Kidney epithelial cell (primary cell): ENCODE results near the gene ITGB7. TPM values are rescaled to one million over a fixed set of nuclear protein-coding genes. Genes with fewer than 3 reads are reported as not detected.

Source experiments
- DNase-seq: peaks from one replicate; pipeline ENCODE4 v3.0.0-alpha.2; 2010; ENCODE audit warnings: low read depth
- H3K27me3 ChIP-seq: 2 replicates; pipeline ENCODE4 v1.6.0; 2011; ENCODE audit warnings: low read length; ENCODE audit not compliant: control insufficient read depth, insufficient read depth
- H3K36me3 ChIP-seq: 2 replicates; pipeline ENCODE4 v1.5.1; 2011; ENCODE audit warnings: low read length; ENCODE audit not compliant: control insufficient read depth, insufficient read depth
- H3K4me3 ChIP-seq: 2 replicates; pipeline ENCODE4 v1.5.1; 2011; ENCODE audit warnings: low read depth, mild to moderate bottlenecking, control low read depth, low read length
- CTCF ChIP-seq: IDR thresholded peaks from 2 replicates; pipeline ENCODE4 v1.5.1; 2011; ENCODE audit warnings: mild to moderate bottlenecking, moderate library complexity, low read length, control low read depth, inconsistent platforms; ENCODE audit not compliant: insufficient read depth, poor library complexity, severe bottlenecking
- total RNA-seq: library from RNA; depleted of rRNA; stranded (reverse); fragments of >200 nt; gene quantifications from 2 replicates; pipeline ENCODE4 v1.2.3, GENCODE V29; 2015

Gene ITGB7
- total RNA-seq, 1 donor from 2014 or later = 1.6 TPM

GRCh38 chr12:53185582-53186153 is 21.4 kb downstream of the ITGB7 start:
- DNase-seq = no peak
- no peaks in the 10 kb centered on the region for H3K27me3 ChIP-seq
- H3K36me3 ChIP-seq = peaks cover 8% of the 10 kb centered on the region
- no peak for TF ChIP-seq CTCF
- no peak overlapping the region for H3K4me3 ChIP-seq

GRCh38 chr12:53184828-53185227 is 22.2 kb downstream of the ITGB7 start:
- DNase-seq = no peak
- peaks cover 8% of the 10 kb centered on the region for H3K36me3 ChIP-seq
- H3K4me3 ChIP-seq = no peak overlapping the region
- TF ChIP-seq CTCF = no peak
- H3K27me3 ChIP-seq = no peaks in the 10 kb centered on the region

GRCh38 chr12:53182903-53183302 is 24.1 kb downstream of the ITGB7 start:
- peaks cover 8% of the 10 kb centered on the region for H3K36me3 ChIP-seq
- TF ChIP-seq CTCF = no peak
- no peaks in the 10 kb centered on the region for H3K27me3 ChIP-seq
- no peak overlapping the region for H3K4me3 ChIP-seq
- no peak for DNase-seq

GRCh38 chr12:53181935-53182334 is 25.1 kb downstream of the ITGB7 start:
- no peak for TF ChIP-seq CTCF
- Histone ChIP-seq H3K27me3 (no peaks in the 10 kb centered on the region), H3K4me3 (peak overlapping the region; percentile 80), H3K36me3 (peaks cover 5% of the 10 kb centered on the region)
- no peak for DNase-seq

GRCh38 chr12:53180931-53181645 is 26.0 kb downstream of the ITGB7 start:
- no peaks in the 10 kb centered on the region for H3K27me3 ChIP-seq
- peaks cover 3% of the 10 kb centered on the region for H3K36me3 ChIP-seq
- TF ChIP-seq CTCF = no peak
- no peak for DNase-seq
- H3K4me3 ChIP-seq = peak overlapping the region; percentile 80
